Measurements from ENCODE around the gene MRGPRG.

Gene MRGPRG

DNA sequence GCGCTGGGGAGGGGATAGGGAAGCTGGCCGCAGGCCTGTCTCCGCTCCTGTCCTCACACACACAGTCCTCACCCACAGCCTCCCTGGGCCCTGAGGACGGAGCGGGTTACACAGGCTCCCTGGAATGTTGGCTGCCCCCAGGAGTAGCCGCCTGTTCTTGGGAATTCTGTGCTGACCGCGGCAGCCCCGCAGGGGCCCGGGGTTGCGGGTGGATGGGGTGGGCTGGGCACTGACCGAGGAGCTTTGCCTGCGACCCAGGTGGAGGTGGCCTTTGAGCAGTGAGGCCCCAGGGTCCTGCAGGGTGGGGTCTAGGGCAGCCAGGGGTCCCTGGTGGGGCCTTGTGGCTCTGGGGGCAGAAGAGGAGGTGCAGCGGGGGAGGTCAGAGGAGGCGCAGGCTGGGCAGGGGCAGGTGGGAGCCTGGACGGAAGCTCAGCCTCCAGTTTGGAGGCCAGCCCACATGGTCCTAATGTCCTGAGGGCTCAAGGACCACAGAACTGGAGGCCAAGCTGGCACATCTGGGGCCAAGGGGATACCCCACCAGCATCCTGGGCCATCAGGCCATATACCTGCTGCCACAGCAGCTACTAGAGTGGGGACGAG is 6.6 kb upstream of the MRGPRG start:
- no peak for DNase-seq

GRCh38 chr11:3224401-3225057 is 5.9 kb upstream of the MRGPRG start:
- DNase-seq: no peak

DNA sequence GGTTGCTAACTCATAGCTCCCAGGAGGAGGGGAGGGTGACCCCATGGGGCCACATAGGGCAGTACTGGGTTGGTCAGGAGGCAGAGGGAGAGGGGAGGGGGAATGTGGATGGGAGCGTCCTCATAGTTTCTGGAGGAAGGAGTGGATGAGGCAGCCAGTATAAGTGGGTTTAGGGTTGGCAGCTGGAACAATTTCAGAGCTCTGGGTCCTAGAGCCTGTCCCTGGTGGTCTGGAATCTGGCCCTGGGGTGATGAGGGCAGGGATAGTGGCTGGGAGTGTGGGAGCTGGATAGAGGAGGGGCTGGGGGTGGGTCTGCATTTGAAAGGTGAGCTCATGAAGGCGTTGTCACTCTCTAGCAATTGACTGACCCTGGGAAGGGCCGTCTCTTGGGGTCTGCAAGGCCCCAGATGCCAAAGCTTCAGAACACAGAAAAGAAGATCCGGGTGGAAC is 5.3 kb upstream of the MRGPRG start:
- DNase-seq: no peak

DNA sequence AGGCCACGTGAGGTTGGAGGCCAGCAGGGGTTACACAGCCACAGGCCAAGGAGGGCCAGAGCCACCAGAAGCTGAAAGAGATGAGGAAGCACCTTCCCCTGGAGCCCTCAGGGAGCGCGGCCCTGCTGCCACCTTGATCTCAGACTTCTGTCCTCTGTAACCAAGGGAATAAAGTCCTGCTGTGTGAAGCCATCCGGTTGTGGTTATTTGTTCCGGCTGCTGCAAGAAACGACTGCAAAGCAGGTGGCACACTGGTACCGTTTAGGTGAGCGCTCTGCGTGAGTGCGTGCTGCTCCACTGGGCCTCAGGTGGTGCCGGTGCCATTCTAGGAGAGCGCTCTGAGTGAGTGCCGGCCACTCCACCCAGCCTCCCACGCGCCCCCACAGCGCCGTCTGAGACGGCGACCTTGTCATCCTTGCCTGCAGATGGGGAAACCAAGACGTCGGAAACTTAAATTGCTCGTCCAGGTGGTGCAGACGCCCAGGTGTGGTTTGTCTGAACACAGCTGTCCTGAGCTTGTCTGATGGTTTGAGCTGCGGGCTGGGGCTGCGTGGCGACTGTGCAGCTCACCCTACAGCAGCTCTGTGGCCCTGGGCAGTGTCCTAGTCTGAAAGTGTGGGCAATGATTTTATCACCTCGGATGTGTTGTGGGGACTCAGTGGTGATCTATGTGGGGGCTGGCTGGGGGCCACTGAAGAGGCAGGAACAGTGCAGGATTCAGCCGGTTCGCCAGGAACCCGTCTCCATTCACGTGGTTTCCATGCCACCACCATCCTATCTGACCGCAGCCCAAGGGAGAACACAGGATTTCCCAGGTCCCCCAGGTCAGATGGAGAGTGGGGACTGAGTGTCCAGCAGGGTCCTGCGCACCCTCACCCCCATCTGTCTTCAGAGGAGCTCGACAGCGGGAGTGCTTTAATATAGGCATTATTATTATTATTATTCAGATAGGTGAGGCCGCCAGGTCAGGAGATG is 4.6 kb upstream of the MRGPRG start:
- DNase-seq: no peak

DNA sequence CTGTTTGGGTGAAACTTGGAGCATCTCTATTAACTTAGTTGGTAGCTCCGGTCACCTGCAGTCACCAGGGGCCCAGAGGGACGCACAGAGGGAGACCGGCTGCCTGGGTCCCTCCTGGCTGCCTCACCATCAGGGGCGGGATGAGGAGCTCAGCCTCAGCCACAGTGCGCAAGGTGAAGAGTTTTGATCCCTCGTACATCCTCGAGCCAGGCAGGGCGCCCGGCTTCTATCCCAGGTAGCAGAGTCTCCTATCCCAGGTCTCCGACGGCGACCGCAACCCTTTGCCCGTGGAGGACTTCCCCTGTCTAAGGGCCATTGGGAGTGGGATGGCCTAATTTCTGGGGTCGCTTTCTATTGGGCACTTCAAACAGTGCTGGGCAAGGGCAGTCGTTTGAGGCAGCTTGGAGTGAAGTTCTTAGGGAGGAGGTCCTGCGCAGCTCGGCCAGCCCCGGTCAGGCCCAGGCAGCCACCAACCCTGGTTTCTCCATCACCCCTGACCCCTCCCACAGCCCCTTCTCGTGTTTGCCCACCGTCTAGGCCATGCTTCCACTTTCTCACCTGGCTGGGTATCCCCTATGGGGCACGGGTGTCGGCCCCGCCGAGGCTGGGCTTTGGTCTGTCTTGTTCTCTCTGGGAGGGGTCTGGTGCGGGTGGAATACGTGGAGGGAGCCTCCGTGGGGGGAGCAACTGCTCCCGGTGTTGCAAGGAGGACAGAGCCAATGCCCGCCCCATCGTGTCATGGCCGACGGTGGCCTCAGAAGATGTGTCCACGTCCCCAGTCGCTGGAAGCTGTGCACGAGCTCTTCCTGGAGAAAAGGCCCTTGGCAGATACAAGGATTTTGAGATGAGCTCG is 3.6 kb upstream of the MRGPRG start:
- no peak for DNase-seq

GRCh38 chr11:3221408-3222002 is 2.9 kb upstream of the MRGPRG start:
- DNase-seq: no peak

- no peak for DNase-seq
Observed at GRCh38 chr11:3220521-3221407, 2.2 kb upstream of the MRGPRG start.

- DNase-seq: no peak
Observed at GRCh38 chr11:3220101-3220500, 1.5 kb upstream of the MRGPRG start.

- DNase-seq: no peak
Observed at GRCh38 chr11:3219281-3219892, 774 bp upstream of the MRGPRG start.

- DNase-seq: no peak
Observed at GRCh38 chr11:3217818-3218482, 663 bp downstream of the MRGPRG start.

DNA sequence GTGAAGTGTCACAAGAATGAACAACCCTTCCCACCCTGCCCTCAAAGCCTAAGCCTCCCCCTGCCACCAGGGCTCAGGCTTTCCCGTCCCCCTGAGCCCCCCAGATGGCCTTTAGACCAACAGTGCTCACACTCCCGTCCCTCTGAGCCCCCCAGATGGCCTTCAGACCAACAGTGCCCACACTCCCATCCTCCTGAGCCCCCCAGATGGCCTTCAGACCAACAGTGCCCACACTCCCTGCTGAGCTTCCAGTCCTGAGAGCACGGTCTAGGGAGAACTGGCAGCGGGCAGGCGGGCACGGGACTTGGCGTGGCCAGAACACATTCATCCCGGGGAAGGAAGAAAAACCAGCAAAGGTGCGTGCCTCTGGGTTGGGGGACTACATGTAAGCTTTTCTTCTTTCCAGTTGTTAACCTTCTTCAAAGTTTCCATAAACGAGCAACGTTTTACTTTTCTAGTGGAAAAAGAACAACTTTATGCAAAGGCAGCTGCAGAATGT is 2.5 kb downstream of the MRGPRG start:
- no peak for DNase-seq

- no peak for DNase-seq
Observed at GRCh38 chr11:3215346-3216026, 3.1 kb downstream of the MRGPRG start.

GRCh38 chr11:3214420-3214699 is 4.3 kb downstream of the MRGPRG start:
- no peak for DNase-seq

DNA sequence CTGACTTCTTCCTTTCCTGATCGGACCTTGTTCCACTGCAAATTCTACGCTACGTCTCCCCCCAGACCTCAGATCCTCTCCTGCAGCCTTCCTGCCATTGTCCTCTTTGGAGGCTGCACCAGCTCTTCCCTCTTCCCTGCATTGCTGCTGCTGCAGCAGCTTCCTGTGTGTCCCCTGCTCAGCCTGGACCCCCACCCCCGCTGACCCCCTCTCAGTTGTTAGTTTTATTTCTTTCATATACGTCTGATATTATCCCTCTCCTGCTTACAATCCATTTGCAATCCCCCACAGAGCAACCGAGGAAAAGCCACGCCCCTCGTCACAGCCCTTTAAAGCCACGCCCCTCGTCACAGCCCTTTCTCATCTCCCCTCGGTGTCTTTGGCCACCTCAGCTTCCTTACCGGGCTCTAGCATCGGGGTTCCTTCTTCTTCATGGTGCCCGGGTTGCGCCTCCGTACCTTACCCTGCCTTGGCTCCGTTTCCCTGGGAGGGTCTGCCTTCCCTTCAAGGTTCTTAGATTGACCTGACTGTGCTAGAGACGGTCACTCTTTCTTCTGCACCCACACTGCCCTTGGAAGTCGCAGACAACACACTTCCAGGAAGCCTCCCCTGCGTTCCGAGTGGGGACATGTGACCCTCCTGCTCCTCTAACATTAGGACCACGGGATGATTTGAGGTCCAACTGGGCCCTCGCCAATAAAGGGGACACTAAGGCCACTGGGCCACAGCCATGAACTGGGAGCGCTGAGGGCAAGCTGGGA is 4.8 kb downstream of the MRGPRG start:
- no peak for DNase-seq

DNA sequence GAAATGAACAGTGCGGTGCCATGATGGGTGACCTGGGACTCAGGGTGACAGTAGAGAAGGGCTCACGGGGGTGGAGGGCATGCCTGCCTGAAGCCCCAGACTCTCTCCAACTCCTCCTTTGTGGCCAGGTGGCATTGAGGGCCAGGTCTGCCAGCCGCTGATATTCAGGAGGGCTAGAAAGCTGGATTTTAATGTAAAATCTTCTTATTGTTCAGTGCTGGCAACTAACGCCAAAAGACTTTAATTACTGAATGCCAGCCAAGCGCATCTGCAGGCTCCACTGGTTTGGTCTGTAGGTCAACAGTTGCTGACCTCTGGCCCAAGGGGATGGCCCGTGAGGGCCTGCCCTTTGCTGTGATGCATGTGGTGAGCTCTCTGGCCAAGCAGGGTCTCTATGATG is 10.3 kb downstream of the MRGPRG start:
- DNase-seq: no peak

- no peak for DNase-seq
Observed at GRCh38 chr11:3207526-3208189, 11.0 kb downstream of the MRGPRG start.

DNA sequence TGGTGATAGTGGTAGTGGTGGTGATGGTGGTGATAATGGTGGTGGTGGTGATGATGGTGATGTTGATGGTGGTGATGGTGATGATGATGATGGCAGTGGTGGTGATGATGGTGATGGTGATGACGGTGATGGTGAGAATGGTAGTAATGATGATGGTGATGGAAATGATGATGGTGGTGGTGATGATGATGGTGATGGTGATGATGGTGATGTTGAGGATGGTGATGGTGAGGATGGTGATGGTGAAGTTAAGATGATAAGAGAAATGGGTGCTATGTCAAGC is 11.8 kb downstream of the MRGPRG start:
- DNase-seq: no peak

DNA sequence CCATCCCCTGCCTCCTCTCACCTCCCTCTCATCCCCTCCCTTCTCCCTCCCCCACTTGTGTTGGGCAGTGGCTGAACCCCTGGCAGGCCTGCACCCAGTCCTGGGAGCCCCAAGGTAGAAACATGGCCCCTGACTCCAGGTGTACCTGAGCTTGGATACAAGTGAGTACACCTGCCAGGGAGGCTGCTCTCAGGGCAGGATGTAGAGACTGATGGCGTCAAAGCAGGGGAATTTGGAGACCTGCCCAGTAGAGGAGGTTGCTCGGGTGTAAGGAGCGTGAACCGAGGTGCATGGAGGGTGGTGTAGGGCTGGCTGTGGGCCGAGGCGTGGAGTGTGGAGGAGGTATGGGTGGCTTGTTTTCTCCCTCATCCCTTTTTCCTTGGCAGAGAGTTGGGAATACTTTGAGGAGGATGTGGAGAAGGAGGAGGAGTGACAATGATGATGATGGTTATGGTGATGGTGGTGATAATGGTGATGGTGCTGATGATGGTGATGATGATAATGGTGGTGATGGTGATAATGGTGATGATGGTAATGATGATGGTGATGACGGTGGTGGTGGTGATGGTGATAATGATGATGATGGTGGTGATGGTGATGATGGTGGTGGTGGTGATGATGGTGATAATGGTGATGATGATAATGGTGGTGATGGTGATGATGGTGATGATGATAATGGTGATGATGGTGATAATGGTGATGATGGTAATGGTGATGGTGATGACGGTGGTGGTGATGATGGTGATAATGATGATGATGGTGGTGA is 12.3 kb downstream of the MRGPRG start:
- DNase-seq: no peak
